Left lung (tissue), 10 donors: ENCODE results near the gene F2RL2. TPM values are rescaled to one million over a fixed set of nuclear protein-coding genes. Genes with fewer than 3 reads are reported as not detected.
A peak's percentile ranks its signal among the peaks of the same experiment; 100 is the strongest.

ENCODE experiments used
- ATAC-seq: fragments of 200-7000 bp; cut with Tn5 transposase; one replicate; pipeline ENCODE4 v1.9.1; 2020; ENCODE audit warnings: moderate library complexity
- DNase-seq, 4 donors: peaks; one replicate each; pipeline ENCODE4 v3.0.0-alpha.2; 2013 to 2020
- H3K27ac ChIP-seq, 2 donors: fragments of 200-600 bp; sonication (generic) in 1 of 2; one replicate each; pipeline versions ENCODE4 v1.5.0 to v1.8.0; 2020 to 2021
- H3K27me3 ChIP-seq, 2 donors: fragments of 200-600 bp; sonication (generic) in 1 of 2; one replicate each; pipeline versions ENCODE4 v1.5.0 to v1.8.0; 2020 to 2021
- H3K36me3 ChIP-seq, 2 donors: fragments of 200-600 bp; sonication (generic) in 1 of 2; one replicate each; pipeline versions ENCODE4 v1.5.0 to v1.8.0; 2020 to 2021
- H3K4me1 ChIP-seq, 2 donors: fragments of 200-600 bp; one replicate each; pipeline ENCODE4 v1.8.0; 2021
- H3K4me3 ChIP-seq, 2 donors: fragments of 200-600 bp; sonication (generic) in 1 of 2; one replicate each; pipeline versions ENCODE4 v1.5.0 to v1.8.0; 2020 to 2021; ENCODE audit warnings: mild to moderate bottlenecking in 1 of 2
- H3K9me3 ChIP-seq, 2 donors: fragments of 200-600 bp; sonication (generic) in 1 of 2; one replicate each; pipeline versions ENCODE4 v1.5.0 to v1.8.0; 2020 to 2021
- intact Hi-C, 2 donors: fragments of 100-400 bp; cut with DNase I; formaldehyde crosslinking; loops; one replicate each; pipeline versions ENCODE4 v1.11.2 to v1.14.2; 2022
- polyA plus RNA-seq, 6 donors: library from polyadenylated mRNA; unstranded; fragments of 120-200 nt; gene quantifications; one replicate each; pipeline ENCODE4 v1.2.1, GENCODE V29; 2013; ENCODE audit not compliant: insufficient read length in 6 of 6
- total RNA-seq, 2 donors: library from RNA; stranded (reverse); fragmentation: NEBNext Ultra II Directional; extraction: Animal tissue kit (Norgen Biotek cat#: 25700); gene quantifications; one replicate each; pipeline ENCODE4 v1.2.1, GENCODE V29; 2021
- TF ChIP-seq, protein P1 (sequence below), 2 donors: fragments of 200-600 bp; sonication (generic) in 1 of 2; IDR thresholded peaks; one replicate each; pipeline versions ENCODE4 v1.5.0 to v1.8.0; 2021; ENCODE audit warnings: antibody characterized with exemption in 2 of 2
- donor health status: DM: no; HTN: yes; CAD: no.
- donor health status: DM: no; HTN: no; CAD: no.

The F2RL2 gene
- total and polyA plus RNA-seq, 8 donors, result 0.10 to 1.8 (median 0.31) TPM

DNA sequence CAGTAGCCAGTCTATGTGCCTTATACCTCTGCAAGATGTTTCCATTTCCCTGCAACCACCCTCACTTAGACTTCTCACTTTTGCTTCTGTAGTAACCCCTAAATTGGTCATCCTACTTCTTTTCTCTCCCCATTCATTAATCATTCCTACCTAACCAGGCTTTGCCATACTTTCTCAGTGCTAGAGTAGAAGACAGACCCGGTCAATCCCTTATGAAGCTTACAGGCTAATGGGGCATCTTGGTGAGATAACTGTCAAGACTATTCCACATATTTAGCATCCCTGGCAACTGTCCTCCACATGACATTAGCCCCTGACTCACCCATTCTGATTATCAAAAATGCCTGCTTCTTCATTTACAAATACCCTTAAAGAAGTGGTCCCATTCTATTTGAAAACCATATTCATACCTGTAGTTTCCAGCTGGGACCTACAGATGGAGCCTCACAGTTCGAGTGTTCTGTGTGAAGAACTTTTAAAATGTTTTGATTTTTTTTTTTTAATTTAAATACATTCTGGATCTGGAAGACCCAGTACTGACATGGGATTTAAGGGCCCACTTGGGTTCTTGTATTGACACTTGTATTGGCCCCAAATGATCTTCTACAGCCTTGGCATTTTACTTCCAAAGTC is 21.0 kb downstream of the F2RL2 start:
- intact Hi-C loops, result loop anchor here in 1 of 2 donors (5.0 kb wide), 1 partner anchor 170 kb away; no protein-coding TSS in a partner anchor
- H3K9me3 ChIP-seq, result no peaks in the 10 kb centered on the region
- no peaks in the 10 kb centered on the region for H3K4me1 ChIP-seq
- peaks cover 0 to 18% of the 10 kb centered on the region in 2 donors for H3K36me3 ChIP-seq
- DNase-seq (no peak), ATAC-seq (no peak)
- TF ChIP-seq, protein P1, sequence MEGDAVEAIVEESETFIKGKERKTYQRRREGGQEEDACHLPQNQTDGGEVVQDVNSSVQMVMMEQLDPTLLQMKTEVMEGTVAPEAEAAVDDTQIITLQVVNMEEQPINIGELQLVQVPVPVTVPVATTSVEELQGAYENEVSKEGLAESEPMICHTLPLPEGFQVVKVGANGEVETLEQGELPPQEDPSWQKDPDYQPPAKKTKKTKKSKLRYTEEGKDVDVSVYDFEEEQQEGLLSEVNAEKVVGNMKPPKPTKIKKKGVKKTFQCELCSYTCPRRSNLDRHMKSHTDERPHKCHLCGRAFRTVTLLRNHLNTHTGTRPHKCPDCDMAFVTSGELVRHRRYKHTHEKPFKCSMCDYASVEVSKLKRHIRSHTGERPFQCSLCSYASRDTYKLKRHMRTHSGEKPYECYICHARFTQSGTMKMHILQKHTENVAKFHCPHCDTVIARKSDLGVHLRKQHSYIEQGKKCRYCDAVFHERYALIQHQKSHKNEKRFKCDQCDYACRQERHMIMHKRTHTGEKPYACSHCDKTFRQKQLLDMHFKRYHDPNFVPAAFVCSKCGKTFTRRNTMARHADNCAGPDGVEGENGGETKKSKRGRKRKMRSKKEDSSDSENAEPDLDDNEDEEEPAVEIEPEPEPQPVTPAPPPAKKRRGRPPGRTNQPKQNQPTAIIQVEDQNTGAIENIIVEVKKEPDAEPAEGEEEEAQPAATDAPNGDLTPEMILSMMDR (IDR thresholded peaks at IDR 0.05), result peak in 1 of 2 donors; percentile 12
- H3K4me3 ChIP-seq, result no peak overlapping the region
- no peak overlapping the region for H3K27ac ChIP-seq
- H3K27me3 ChIP-seq, result no peaks in the 10 kb centered on the region

- peak; percentile 86 for ATAC-seq
- Histone ChIP-seq H3K4me3 (no peak overlapping the region), H3K27ac (no peak overlapping the region), H3K36me3 (peaks cover 0 to 14% of the 10 kb centered on the region in 2 donors), H3K9me3 (no peaks in the 10 kb centered on the region), H3K27me3 (no peaks in the 10 kb centered on the region), H3K4me1 (no peaks in the 10 kb centered on the region)
- DNase-seq, result peak in 2 of 4 donors; percentile 44 to 67
- TF ChIP-seq, protein P1 (IDR thresholded peaks at IDR 0.05), result peak; percentile 59 to 67
- intact Hi-C loops, result loop anchor here in 1 of 2 donors (5.0 kb wide), 1 partner anchor 171 kb away; no protein-coding TSS in a partner anchor
Measured at GRCh38 chr5:76601470-76601869, 21.7 kb downstream of the F2RL2 start.

DNA sequence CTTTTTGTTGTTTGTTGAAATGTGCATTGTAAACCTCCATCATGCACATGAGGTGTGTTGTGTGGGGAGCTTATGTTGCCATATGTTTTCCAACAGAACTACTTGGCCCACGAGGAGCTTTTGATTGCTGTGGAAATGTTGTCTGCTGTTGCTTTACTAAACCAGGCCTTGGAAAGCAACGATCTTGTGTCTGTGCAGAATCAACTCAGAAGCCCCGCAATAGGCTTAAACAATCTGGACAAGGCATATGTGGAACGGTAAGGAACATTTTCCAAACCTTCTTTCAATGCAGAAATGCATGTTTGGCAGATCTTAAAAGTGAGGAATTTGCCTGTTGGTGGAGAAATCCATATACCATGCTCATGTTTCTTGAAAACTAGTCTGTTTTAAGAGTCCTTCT is 22.5 kb downstream of the F2RL2 start:
- Histone ChIP-seq H3K36me3 (peaks cover 0 to 11% of the 10 kb centered on the region in 2 donors), H3K4me3 (no peak overlapping the region), H3K27me3 (no peaks in the 10 kb centered on the region), H3K4me1 (no peaks in the 10 kb centered on the region), H3K27ac (no peak overlapping the region), H3K9me3 (no peaks in the 10 kb centered on the region)
- TF ChIP-seq, protein P1 (IDR thresholded peaks at IDR 0.05), result no peak
- no peak for DNase-seq
- intact Hi-C loops, result loop anchor here in 1 of 2 donors (5.0 kb wide), 1 partner anchor 172 kb away; no protein-coding TSS in a partner anchor
- no peak for ATAC-seq

DNA sequence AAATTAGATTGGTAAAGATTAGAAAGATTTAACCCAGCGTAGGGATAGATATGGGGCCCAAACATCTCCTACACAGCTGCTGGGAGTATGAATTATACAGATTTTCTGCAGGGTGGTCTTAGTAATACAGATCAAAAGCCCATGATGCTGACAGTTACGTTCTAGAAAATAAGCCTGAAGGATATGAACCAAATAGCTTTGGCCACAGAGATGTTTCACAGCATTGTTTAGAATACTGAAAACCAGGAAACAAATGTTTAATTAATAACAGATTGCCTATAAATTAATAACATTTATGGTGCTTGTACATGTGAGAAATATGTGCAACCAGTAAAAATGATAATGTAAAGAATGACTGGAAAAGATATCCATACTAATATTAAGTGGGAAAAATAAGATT is 24.7 kb downstream of the F2RL2 start:
- TF ChIP-seq, protein P1 (IDR thresholded peaks at IDR 0.05), result no peak
- H3K36me3 ChIP-seq, result peaks cover 0 to 11% of the 10 kb centered on the region in 2 donors
- no peaks in the 10 kb centered on the region for H3K4me1 ChIP-seq
- ATAC-seq, result no peak
- no peak for DNase-seq
- intact Hi-C loops, result no loop called here
- H3K27me3 ChIP-seq, result no peaks in the 10 kb centered on the region
- no peaks in the 10 kb centered on the region for H3K9me3 ChIP-seq
- H3K4me3 ChIP-seq, result no peak overlapping the region
- no peak overlapping the region for H3K27ac ChIP-seq

GRCh38 chr5:76595755-76596481 is 27.3 kb downstream of the F2RL2 start:
- H3K4me3 ChIP-seq, result no peak overlapping the region
- H3K4me1 ChIP-seq, result no peaks in the 10 kb centered on the region
- H3K36me3 ChIP-seq, result peaks cover 0 to 20% of the 10 kb centered on the region in 2 donors
- TF ChIP-seq, protein P1 (IDR thresholded peaks at IDR 0.05), result no peak
- no peak overlapping the region for H3K27ac ChIP-seq
- no peak for DNase-seq
- intact Hi-C loops, result no loop called here
- no peak for ATAC-seq
- H3K27me3 ChIP-seq, result no peaks in the 10 kb centered on the region
- H3K9me3 ChIP-seq, result no peaks in the 10 kb centered on the region
